ENCODE data around the gene TXNL4A. TPM values are rescaled to one million over a fixed set of nuclear protein-coding genes. Genes with fewer than 3 reads are reported as not detected.

TXNL4A gene
- total and polyA plus RNA-seq, 9 donors = 9.4 to 57.1 (median 42.3) TPM

- peak within 1 kb of the TSS; percentile 77 for H3K4me3 ChIP-seq
- 2 to 3% (median 2%) methylated on average over 4 to 73 of the region's 73 CpGs for WGBS, 3 donors
- TF ChIP-seq POLR2A (IDR thresholded peaks at IDR 0.05) = no peak
- TF ChIP-seq, protein P1, sequence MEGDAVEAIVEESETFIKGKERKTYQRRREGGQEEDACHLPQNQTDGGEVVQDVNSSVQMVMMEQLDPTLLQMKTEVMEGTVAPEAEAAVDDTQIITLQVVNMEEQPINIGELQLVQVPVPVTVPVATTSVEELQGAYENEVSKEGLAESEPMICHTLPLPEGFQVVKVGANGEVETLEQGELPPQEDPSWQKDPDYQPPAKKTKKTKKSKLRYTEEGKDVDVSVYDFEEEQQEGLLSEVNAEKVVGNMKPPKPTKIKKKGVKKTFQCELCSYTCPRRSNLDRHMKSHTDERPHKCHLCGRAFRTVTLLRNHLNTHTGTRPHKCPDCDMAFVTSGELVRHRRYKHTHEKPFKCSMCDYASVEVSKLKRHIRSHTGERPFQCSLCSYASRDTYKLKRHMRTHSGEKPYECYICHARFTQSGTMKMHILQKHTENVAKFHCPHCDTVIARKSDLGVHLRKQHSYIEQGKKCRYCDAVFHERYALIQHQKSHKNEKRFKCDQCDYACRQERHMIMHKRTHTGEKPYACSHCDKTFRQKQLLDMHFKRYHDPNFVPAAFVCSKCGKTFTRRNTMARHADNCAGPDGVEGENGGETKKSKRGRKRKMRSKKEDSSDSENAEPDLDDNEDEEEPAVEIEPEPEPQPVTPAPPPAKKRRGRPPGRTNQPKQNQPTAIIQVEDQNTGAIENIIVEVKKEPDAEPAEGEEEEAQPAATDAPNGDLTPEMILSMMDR (IDR thresholded peaks at IDR 0.05) = peak in 2 of 3 donors; percentile 39 to 65
- H3K27me3 ChIP-seq = no peaks in the 10 kb centered on the region
- H3K27ac ChIP-seq = peak within 1 kb of the TSS; percentile 82 to 83
- H3K4me1 ChIP-seq (ENCODE audit: insufficient read depth) = peaks cover 4% of the 10 kb centered on the region
- no peaks in the 10 kb centered on the region for H3K9me3 ChIP-seq
- intact Hi-C loops (cut with DNase I) = no loop called here
- no peaks in the 10 kb centered on the region for H3K36me3 ChIP-seq
- DNase-seq = peak; percentile 58 to 76 (median 63)
Observed at GRCh38 chr18:79964330-79965118, 23.8 kb downstream of the TXNL4A start, which contains the start of gene HSBP1L1. HSBP1L1 (plus strand) TSS chr18:79964643; CDS start chr18:79964736, 93 bp downstream.

DNA sequence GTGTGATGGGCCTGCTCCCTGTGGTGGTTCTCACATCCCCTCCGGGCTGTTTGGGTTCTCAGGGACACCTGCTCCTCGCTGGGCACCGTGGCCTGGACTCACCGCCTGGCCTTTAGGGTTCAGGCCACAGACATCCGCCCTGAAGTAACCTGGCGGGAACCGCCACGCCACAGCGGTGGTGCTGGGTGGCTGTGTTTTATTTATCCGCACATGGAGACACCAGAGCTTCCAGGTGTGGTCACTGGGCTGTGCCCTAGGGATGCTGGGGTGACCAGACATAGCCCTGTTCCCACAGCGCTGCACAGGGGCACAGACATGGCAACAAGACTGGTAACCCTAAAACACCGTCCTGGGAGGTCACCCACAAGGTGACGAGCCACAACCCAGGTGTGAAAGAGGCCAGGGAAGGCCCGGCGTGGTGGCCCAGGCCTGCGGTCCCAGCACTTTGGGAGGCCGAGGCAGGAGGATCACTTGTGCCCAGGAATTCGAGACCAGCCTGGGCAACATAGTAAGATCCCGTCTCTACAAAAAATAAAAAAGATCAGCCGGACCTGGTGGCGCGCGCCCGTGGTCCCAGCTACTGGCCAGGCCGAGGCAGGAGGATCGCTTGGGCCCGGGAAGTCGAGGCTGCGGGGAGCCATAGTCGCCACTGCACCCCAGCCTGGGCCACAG is 24.6 kb downstream of the TXNL4A start:
- DNase-seq = peak in 1 of 5 donors; percentile 38
- TF ChIP-seq POLR2A (IDR thresholded peaks at IDR 0.05) (no peak), EP300 (IDR thresholded peaks at IDR 0.05) (no peak)
- TF ChIP-seq, protein P1 (IDR thresholded peaks at IDR 0.05) = no peak
- Histone ChIP-seq H3K27me3 (no peaks in the 10 kb centered on the region), H3K4me1 (ENCODE audit: insufficient read depth) (peaks cover 4% of the 10 kb centered on the region), H3K36me3 (no peaks in the 10 kb centered on the region), H3K27ac (peak overlapping the region in 1 of 2 donors; percentile 83), H3K9me3 (no peaks in the 10 kb centered on the region), H3K4me3 (peak overlapping the region; percentile 77)
- 83 to 89% (median 85%) methylated on average over 30 of the region's 30 CpGs for WGBS, 3 donors
- intact Hi-C loops (cut with DNase I) = no loop called here

GRCh38 chr18:79962835-79963657 is 25.3 kb downstream of the TXNL4A start:
- intact Hi-C loops (cut with DNase I) = no loop called here
- Histone ChIP-seq H3K9me3 (no peaks in the 10 kb centered on the region), H3K27me3 (no peaks in the 10 kb centered on the region), H3K27ac (no peak overlapping the region), H3K36me3 (no peaks in the 10 kb centered on the region), H3K4me3 (no peak overlapping the region), H3K4me1 (ENCODE audit: insufficient read depth) (peaks cover 4% of the 10 kb centered on the region)
- 88 to 90% (median 88%) methylated on average over 30 of the region's 30 CpGs for WGBS, 3 donors
- TF ChIP-seq, protein P1 (IDR thresholded peaks at IDR 0.05) = no peak
- TF ChIP-seq POLR2A (IDR thresholded peaks at IDR 0.05) (no peak), EP300 (IDR thresholded peaks at IDR 0.05) (no peak)
- DNase-seq = peak in 2 of 5 donors; percentile 10 to 29

DNA sequence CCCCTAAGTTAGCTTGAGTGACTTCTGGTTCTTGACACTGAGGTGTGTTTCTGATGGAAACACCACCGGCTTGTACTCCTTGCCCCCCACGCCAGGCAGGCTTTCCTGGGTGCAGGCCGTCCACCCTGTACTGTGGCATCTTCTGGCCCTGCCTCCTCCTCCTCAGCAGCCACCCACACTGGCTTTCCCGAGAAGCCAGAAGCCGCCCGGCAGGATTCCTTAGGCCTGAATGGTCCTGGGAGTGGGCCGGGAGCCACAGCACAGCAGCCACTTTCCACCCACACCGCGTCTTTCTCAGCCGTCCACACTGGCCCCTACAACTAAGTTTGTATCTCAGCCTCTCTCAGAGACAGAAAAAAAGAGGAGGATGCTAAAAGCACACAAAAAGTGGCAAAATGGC is 26.1 kb downstream of the TXNL4A start:
- peaks cover 4% of the 10 kb centered on the region for H3K4me1 ChIP-seq (ENCODE audit: insufficient read depth)
- no peak overlapping the region for H3K27ac ChIP-seq
- intact Hi-C loops (cut with DNase I) = no loop called here
- H3K4me3 ChIP-seq = no peak overlapping the region
- no peaks in the 10 kb centered on the region for H3K9me3 ChIP-seq
- no peaks in the 10 kb centered on the region for H3K36me3 ChIP-seq
- WGBS, 3 donors = 56 to 77% (median 75%) methylated on average over 10 of the region's 10 CpGs
- TF ChIP-seq EP300 (IDR thresholded peaks at IDR 0.05) (no peak), POLR2A (IDR thresholded peaks at IDR 0.05) (no peak)
- TF ChIP-seq, protein P1 (IDR thresholded peaks at IDR 0.05) = no peak
- H3K27me3 ChIP-seq = no peaks in the 10 kb centered on the region
- DNase-seq = peak in 2 of 5 donors; percentile 10 to 24

All from ovary (tissue), 9 donors.